CD8-positive, alpha-beta memory T cell (primary cell): Measurements from ENCODE around the gene INPP1. TPM values are rescaled to one million over a fixed set of nuclear protein-coding genes. Genes with fewer than 3 reads are reported as not detected.

Experiments used
- CTCF ChIA-PET: fragments of 350-600 bp; sonication (Branson Sonifier 250); formaldehyde crosslinking; loops from one replicate; lab custom pipeline; 2021; ENCODE audit warnings: antibody characterized with exemption; lab: Charles Lee
- POLR2A ChIA-PET: fragments of 350-600 bp; sonication (Branson Sonifier 250); formaldehyde crosslinking; loops from one replicate; lab custom pipeline; 2021; ENCODE audit warnings: antibody characterized with exemption; lab: Charles Lee
- DNase-seq, 5 donors: peaks; one replicate each; pipeline versions ENCODE4 v3.0.0 to v3.0.0-alpha.2; 2020 to 2022; ENCODE audit warnings: mixed read lengths in 1 of 5
- H3K27ac ChIP-seq: one replicate; pipeline ENCODE4 v1.7.0; 2013; ENCODE audit warnings: low read depth, mild to moderate bottlenecking, low read length, moderate library complexity
- H3K27me3 ChIP-seq: 2 replicates; pipeline ENCODE4 v1.7.0; 2013; ENCODE audit warnings: low read length, mild to moderate bottlenecking; ENCODE audit not compliant: insufficient read depth, poor library complexity, severe bottlenecking
- H3K36me3 ChIP-seq: 2 replicates; pipeline ENCODE4 v1.7.0; 2013; ENCODE audit warnings: mild to moderate bottlenecking, low read length, moderate library complexity; ENCODE audit not compliant: insufficient read depth
- H3K4me1 ChIP-seq: 2 replicates; pipeline ENCODE4 v1.7.0; 2013; ENCODE audit warnings: mild to moderate bottlenecking, low read length, moderate library complexity; ENCODE audit not compliant: insufficient read depth
- H3K4me3 ChIP-seq: 2 replicates; pipeline ENCODE4 v1.7.0; 2013; ENCODE audit warnings: mild to moderate bottlenecking, low read length
- H3K9me3 ChIP-seq: 2 replicates; pipeline ENCODE4 v1.7.0; 2013; ENCODE audit warnings: mild to moderate bottlenecking, low read length
- H3K27ac Mint-ChIP-seq, 8 donors: one replicate each; pipeline ENCODE4 v1.8.0; 2020 to 2021; ENCODE audit warnings: mixed read lengths in 8 of 8, mild to moderate bottlenecking in 6 of 8, inconsistent platforms in 3 of 8, moderate library complexity in 3 of 8
- H3K27me3 Mint-ChIP-seq, 2 donors: one replicate each; pipeline ENCODE4 v1.8.0; 2020 to 2021; ENCODE audit warnings: mixed read lengths in 2 of 2, mild to moderate bottlenecking in 1 of 2, moderate library complexity in 1 of 2
- H3K36me3 Mint-ChIP-seq, 3 donors: one replicate each; pipeline ENCODE4 v1.8.0; 2020 to 2021; ENCODE audit warnings: mixed read lengths in 3 of 3, inconsistent platforms in 1 of 3, mild to moderate bottlenecking in 1 of 3
- H3K4me1 Mint-ChIP-seq, 3 donors: one replicate each; pipeline ENCODE4 v1.8.0; 2020 to 2021; ENCODE audit warnings: mixed read lengths in 3 of 3, inconsistent platforms in 1 of 3, mild to moderate bottlenecking in 1 of 3
- H3K4me3 Mint-ChIP-seq, 7 donors: one replicate each; pipeline ENCODE4 v1.8.0; 2020 to 2021; ENCODE audit warnings: mixed read lengths in 7 of 7, mild to moderate bottlenecking in 6 of 7, moderate library complexity in 4 of 7, inconsistent platforms in 2 of 7
- H3K9me3 Mint-ChIP-seq, 5 donors: one replicate each; pipeline ENCODE4 v1.8.0; 2020 to 2022; ENCODE audit warnings: mixed read lengths in 5 of 5, mild to moderate bottlenecking in 3 of 5, moderate library complexity in 2 of 5, inconsistent platforms in 1 of 5
- polyA plus RNA-seq: library from polyadenylated mRNA; unstranded; fragments of 300-500 nt; fragmentation: Illumina TruSeq; gene quantifications from one replicate; pipeline ENCODE4 v1.2.3, GENCODE V29; 2021
- total RNA-seq, 2 experiments: library from RNA; stranded (reverse); gene quantifications; one replicate each; pipeline ENCODE4 v1.2.3, GENCODE V29; 2021

INPP1 gene
- total and polyA plus RNA-seq, 3 experiments from 2014 or later, result 5.5 to 15.9 (median 13.4) TPM

DNA sequence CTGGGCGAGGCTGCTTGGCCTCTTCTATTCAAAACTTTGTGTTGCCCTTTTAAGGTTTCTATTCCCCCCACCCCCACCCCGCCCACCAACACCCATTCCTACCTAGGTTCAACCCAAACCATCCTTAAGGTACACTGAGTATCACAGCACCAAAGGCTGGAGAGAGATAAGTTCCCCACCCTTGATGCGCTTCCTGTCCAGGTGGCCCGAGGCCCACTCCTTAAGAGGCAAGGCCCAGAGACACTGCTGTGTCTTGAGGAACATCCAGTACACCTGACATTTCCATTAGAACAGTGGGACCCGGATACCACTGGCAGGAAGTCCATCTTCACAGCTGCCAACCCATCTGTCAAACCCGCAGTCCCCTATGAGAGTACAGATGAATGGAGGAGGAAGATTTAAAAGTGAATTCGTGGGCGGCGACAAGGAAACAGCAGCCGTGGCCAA lies 277 bp upstream of the INPP1 start:
- H3K4me3 ChIP-seq, result peak overlapping the region; percentile 56
- DNase-seq, result no peak

GRCh38 chr2:190344276-190344827 lies 963 bp downstream of the INPP1 start:
- CTCF ChIA-PET, result interaction anchor here (1.2 to 1.6 kb wide), 2 partner anchors 10 to 26 kb away, joined by 4 to 6 read pairs; partner anchors contain the start of gene HIBCH
- no peaks in the 10 kb centered on the region for H3K9me3 Mint-ChIP-seq
- no peaks in the 10 kb centered on the region for H3K9me3 ChIP-seq
- H3K27me3 ChIP-seq, result no peaks in the 10 kb centered on the region
- H3K36me3 ChIP-seq, result no peaks in the 10 kb centered on the region
- peaks cover 14 to 29% (median 22%) of the 10 kb centered on the region in 3 donors for H3K4me1 Mint-ChIP-seq
- POLR2A ChIA-PET, result interaction anchor here (1.0 to 1.3 kb wide), 3 partner anchors 16 to 189 kb away, joined by 3 to 6 read pairs (median 3); no protein-coding TSS in a partner anchor
- peak overlapping the region in 7 of 8 donors; percentile 1 to 92 (median 80) for H3K27ac Mint-ChIP-seq
- H3K4me1 ChIP-seq, result peaks cover 14% of the 10 kb centered on the region
- peak overlapping the region; percentile 80 to 93 (median 86) for H3K4me3 Mint-ChIP-seq
- H3K4me3 ChIP-seq, result peak overlapping the region; percentile 56
- no peaks in the 10 kb centered on the region for H3K27me3 Mint-ChIP-seq
- peak overlapping the region; percentile 13 for H3K27ac ChIP-seq
- no peak for DNase-seq
- peaks cover 0 to 3% (median 0%) of the 10 kb centered on the region in 3 donors for H3K36me3 Mint-ChIP-seq

More for the DNA sequence above, 277 bp upstream of the INPP1 start:
- H3K9me3 Mint-ChIP-seq, result no peaks in the 10 kb centered on the region
- H3K36me3 Mint-ChIP-seq, result peaks cover 0 to 3% (median 0%) of the 10 kb centered on the region in 3 donors
- H3K27me3 ChIP-seq, result no peaks in the 10 kb centered on the region
- ChIA-PET CTCF (interaction anchor here (1.6 kb wide), 1 partner anchor 24 kb away, joined by 8 read pairs; the partner anchor contains the start of gene HIBCH), POLR2A (interaction anchor here (0.7 kb wide), 1 partner anchor 580 kb away, joined by 3 read pairs; the partner anchor contains the start of gene OSGEPL1)
- H3K27me3 Mint-ChIP-seq, result no peaks in the 10 kb centered on the region
- peaks cover 14% of the 10 kb centered on the region for H3K4me1 ChIP-seq
- no peaks in the 10 kb centered on the region for H3K9me3 ChIP-seq
- peak overlapping the region; percentile 81 to 93 (median 92) for H3K4me3 Mint-ChIP-seq
- peak overlapping the region; percentile 33 to 95 (median 86) for H3K27ac Mint-ChIP-seq
- H3K27ac ChIP-seq, result no peak overlapping the region
- peaks cover 14 to 29% (median 22%) of the 10 kb centered on the region in 3 donors for H3K4me1 Mint-ChIP-seq
- no peaks in the 10 kb centered on the region for H3K36me3 ChIP-seq

- Mint-ChIP-seq H3K27me3 (no peaks in the 10 kb centered on the region), H3K4me1 (peaks cover 0 to 16% (median 10%) of the 10 kb centered on the region in 3 donors), H3K27ac (no peak overlapping the region), H3K4me3 (no peak overlapping the region), H3K36me3 (no peaks in the 10 kb centered on the region), H3K9me3 (no peaks in the 10 kb centered on the region)
- Histone ChIP-seq H3K9me3 (no peaks in the 10 kb centered on the region), H3K27ac (no peak overlapping the region), H3K4me3 (no peak overlapping the region), H3K36me3 (no peaks in the 10 kb centered on the region), H3K4me1 (no peaks in the 10 kb centered on the region), H3K27me3 (no peaks in the 10 kb centered on the region)
- ChIA-PET CTCF (no interaction called here), POLR2A (no interaction called here)
- DNase-seq, result no peak
Measured at GRCh38 chr2:190350371-190350770, 7.0 kb downstream of the INPP1 start.

GRCh38 chr2:190351955-190352354 lies 8.6 kb downstream of the INPP1 start:
- Mint-ChIP-seq H3K4me3 (no peak overlapping the region), H3K9me3 (no peaks in the 10 kb centered on the region), H3K4me1 (peaks cover 0 to 10% (median 8%) of the 10 kb centered on the region in 3 donors), H3K27ac (no peak overlapping the region), H3K27me3 (no peaks in the 10 kb centered on the region), H3K36me3 (no peaks in the 10 kb centered on the region)
- H3K9me3 ChIP-seq, result no peaks in the 10 kb centered on the region
- H3K27me3 ChIP-seq, result no peaks in the 10 kb centered on the region
- H3K4me3 ChIP-seq, result no peak overlapping the region
- CTCF ChIA-PET, result interaction anchor here (1.7 kb wide), 1 partner anchor 8 kb away, joined by 3 read pairs; no protein-coding TSS in a partner anchor
- no peaks in the 10 kb centered on the region for H3K36me3 ChIP-seq
- POLR2A ChIA-PET, result no interaction called here
- H3K4me1 ChIP-seq, result no peaks in the 10 kb centered on the region
- DNase-seq, result no peak
- no peak overlapping the region for H3K27ac ChIP-seq

- peak overlapping the region; percentile 41 for H3K27ac ChIP-seq
- no peaks in the 10 kb centered on the region for H3K9me3 ChIP-seq
- no peaks in the 10 kb centered on the region for H3K27me3 Mint-ChIP-seq
- no peaks in the 10 kb centered on the region for H3K27me3 ChIP-seq
- ChIA-PET POLR2A (no interaction called here), CTCF (interaction anchor here (0.5 to 1.7 kb wide), 3 partner anchors 7 to 20 kb away, joined by 3 read pairs; no protein-coding TSS in a partner anchor)
- no peaks in the 10 kb centered on the region for H3K4me1 ChIP-seq
- DNase-seq, result no peak
- H3K9me3 Mint-ChIP-seq, result no peaks in the 10 kb centered on the region
- H3K27ac Mint-ChIP-seq, result peak overlapping the region in 6 of 8 donors; percentile 7 to 93 (median 50)
- H3K4me1 Mint-ChIP-seq, result peaks cover 0 to 10% (median 8%) of the 10 kb centered on the region in 3 donors
- no peaks in the 10 kb centered on the region for H3K36me3 Mint-ChIP-seq
- peak overlapping the region in 2 of 7 donors; percentile 6 to 23 for H3K4me3 Mint-ChIP-seq
- no peaks in the 10 kb centered on the region for H3K36me3 ChIP-seq
- no peak overlapping the region for H3K4me3 ChIP-seq
Measured at GRCh38 chr2:190352668-190353536, 9.5 kb downstream of the INPP1 start.

DNA sequence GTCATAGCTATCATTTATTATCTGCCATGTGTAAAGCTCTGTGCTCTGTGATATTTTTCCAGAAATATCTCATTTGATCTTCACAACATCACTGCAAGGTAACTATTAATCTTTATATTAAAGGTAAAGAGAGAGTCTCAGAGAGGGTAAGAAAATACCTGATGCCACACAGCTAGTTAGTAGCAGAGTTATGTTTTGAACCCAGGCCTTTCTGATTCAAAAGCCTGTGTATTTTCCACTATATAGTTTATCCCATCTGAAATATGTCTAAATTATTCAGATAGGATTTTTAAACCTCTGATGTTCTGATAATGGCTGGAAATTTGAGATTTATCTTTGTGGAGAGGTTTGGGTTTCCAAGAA lies 10.1 kb downstream of the INPP1 start:
- ChIA-PET POLR2A (no interaction called here), CTCF (interaction anchor here (1.0 kb wide), 1 partner anchor 9 kb away, joined by 3 read pairs; no protein-coding TSS in a partner anchor)
- no peaks in the 10 kb centered on the region for H3K4me1 ChIP-seq
- Mint-ChIP-seq H3K36me3 (no peaks in the 10 kb centered on the region), H3K9me3 (no peaks in the 10 kb centered on the region), H3K27me3 (no peaks in the 10 kb centered on the region), H3K4me3 (no peak overlapping the region), H3K27ac (peak overlapping the region in 3 of 8 donors; percentile 43 to 74 (median 50)), H3K4me1 (peaks cover under 1 to 10% (median 9%) of the 10 kb centered on the region in 3 donors)
- peak overlapping the region; percentile 41 for H3K27ac ChIP-seq
- H3K9me3 ChIP-seq, result no peaks in the 10 kb centered on the region
- no peaks in the 10 kb centered on the region for H3K27me3 ChIP-seq
- H3K36me3 ChIP-seq, result no peaks in the 10 kb centered on the region
- DNase-seq, result no peak
- H3K4me3 ChIP-seq, result no peak overlapping the region

DNA sequence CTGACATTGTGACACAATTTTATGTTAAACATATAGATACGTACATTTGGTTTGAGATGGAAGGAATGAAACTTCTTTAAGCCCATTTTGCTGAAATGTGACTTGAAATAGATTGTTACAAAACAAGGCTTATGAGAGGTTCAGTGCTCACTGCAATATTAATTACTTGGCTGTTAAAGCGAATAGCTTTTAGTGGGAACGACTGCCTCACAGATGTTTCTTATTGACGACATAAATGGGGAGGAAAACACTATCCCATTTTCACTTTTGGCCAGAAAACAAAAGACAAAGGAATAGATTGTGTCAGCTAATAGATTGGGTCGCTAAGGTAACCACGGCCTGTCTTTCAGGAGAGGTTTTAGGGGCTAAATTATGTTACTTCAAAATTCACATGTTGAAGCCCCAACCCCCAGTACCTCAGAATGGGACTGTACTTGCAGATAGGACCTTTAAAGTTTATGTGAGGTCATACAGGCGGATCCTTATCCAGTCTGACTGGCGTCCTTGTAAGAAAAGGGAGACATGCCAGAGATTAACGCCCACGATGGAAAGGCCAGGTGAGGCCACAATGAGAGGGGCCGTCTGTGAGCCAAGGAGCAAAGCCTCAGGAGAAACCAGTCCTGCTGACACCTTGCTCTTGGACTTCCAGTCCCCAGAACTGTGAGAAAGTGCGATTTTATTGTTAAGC lies 10.8 kb downstream of the INPP1 start:
- Mint-ChIP-seq H3K4me3 (no peak overlapping the region), H3K4me1 (peaks cover 7 to 15% (median 14%) of the 10 kb centered on the region in 3 donors), H3K36me3 (no peaks in the 10 kb centered on the region), H3K9me3 (no peaks in the 10 kb centered on the region), H3K27me3 (no peaks in the 10 kb centered on the region), H3K27ac (peak overlapping the region in 2 of 8 donors; percentile 29 to 50)
- ChIA-PET CTCF (interaction anchor here (1.6 kb wide), 1 partner anchor 10 kb away, joined by 4 read pairs; no protein-coding TSS in a partner anchor), POLR2A (no interaction called here)
- H3K27ac ChIP-seq, result peak overlapping the region; percentile 21
- H3K36me3 ChIP-seq, result no peaks in the 10 kb centered on the region
- no peak overlapping the region for H3K4me3 ChIP-seq
- no peaks in the 10 kb centered on the region for H3K27me3 ChIP-seq
- DNase-seq, result no peak
- peaks cover under 1% of the 10 kb centered on the region for H3K4me1 ChIP-seq
- no peaks in the 10 kb centered on the region for H3K9me3 ChIP-seq
